NCI-H1417 (cell line): ENCODE measurements around the gene OGFR.

Experiments used
- DNase-seq, 3 experiments: peaks; one replicate each; lab custom pipeline; 2025; lab: John Stamatoyannopoulos, UW

OGFR gene

DNA sequence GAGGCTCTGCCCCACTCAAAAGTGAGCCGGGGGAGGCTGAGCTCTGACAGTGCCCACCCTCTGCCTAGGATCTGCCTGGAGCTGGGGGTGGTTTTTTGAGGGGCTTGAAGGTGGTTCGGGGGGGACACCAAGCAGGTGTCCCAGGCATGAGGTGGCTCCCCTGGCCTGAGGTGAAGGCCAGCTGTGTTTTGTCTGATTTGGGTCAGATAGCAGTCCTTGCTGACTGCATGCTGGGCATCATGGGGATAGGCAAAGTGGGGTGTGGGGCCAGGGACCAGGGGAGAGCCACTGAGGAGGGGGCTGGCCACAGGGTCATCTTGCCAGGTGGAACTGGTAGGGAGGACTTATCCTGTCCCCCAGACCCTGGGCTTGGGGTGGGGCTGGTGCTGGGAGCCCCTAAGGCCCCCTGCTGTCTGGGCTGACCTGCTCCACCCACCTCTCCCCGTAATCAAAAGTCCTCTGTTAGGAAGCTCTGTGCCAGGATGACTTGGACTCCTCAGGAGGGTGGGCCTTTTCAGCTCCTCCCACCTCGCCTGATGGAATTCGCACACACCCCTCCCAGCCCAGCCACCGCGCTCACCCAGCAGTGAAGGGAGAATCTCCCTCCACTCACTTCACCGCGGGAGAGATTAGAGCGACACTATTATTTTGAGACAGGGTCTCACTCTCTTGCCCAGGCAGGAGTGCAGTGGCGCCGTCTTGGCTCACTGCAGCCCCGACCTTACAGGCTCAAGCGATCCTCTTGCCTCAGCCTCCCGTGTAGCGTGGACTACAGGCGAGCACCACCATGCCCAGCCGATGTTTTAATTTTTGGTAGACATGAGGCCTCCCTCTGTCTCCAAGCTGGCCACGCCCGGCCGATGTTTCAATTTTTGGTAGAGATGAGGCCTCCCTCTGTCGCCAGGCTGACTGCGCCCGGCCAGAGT is 10.7 kb downstream of the OGFR start:
- no peak for DNase-seq

- peak in 1 of 3 experiments; percentile 52 for DNase-seq
Observed at GRCh38 chr20:62816031-62816883, 11.6 kb downstream of the OGFR start.

DNA sequence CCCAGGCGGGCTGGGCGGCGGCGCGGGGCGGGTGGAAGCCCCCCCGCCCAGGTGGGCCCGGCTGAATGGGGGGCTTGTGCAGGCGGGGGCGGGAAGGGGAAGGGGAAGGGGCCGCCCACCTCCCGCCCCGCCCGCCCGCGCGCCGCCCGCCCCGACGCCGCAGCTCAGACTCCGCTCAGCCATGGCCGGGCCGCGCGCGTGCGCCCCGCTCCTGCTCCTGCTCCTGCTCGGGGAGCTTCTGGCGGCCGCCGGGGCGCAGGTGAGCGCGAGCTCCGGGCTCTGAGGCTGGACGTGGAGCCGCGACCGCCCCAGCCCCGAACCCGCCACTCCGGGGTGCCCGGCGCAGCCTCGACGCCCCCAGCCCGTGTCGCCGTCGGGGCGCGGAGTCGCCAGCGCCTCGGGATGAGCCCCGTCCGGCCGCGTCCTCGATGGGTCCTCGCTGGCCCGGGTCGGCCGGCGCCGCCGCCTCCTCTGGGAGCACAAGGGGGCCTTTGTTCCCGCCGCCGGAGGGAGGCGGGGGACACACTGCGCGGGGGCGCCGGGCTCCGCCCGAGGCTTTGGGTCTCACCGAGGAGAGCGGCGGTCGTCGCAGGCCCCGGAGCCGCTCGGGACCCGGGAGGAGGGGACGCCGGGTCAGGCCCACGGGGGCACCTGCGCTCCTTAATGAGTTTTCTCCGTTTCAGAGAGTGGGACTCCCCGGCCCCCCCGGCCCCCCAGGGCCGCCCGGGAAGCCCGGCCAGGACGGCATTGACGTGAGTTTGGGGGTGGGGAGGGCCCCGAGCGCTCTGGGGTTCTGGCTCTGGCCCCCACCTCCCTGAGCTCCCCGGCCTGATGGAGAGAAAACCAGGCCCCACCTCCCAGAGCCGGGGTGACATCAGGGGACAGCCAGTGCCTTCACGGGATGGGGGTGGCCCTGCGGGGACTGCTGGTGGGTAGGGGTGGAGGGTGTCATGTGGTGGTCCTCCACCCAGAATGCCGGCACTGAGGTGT is 12.5 kb downstream of the OGFR start, which contains the start of gene COL9A3:
Gene COL9A3, plus strand, starts transcription at position 167 of the 990 bp plus-strand sequence. Its CDS starts 15 bp downstream, at position 182.
- peak in 2 of 3 experiments; percentile 22 to 52 for DNase-seq

- no peak for DNase-seq
Observed at GRCh38 chr20:62817975-62818591, 13.4 kb downstream of the OGFR start.

DNA sequence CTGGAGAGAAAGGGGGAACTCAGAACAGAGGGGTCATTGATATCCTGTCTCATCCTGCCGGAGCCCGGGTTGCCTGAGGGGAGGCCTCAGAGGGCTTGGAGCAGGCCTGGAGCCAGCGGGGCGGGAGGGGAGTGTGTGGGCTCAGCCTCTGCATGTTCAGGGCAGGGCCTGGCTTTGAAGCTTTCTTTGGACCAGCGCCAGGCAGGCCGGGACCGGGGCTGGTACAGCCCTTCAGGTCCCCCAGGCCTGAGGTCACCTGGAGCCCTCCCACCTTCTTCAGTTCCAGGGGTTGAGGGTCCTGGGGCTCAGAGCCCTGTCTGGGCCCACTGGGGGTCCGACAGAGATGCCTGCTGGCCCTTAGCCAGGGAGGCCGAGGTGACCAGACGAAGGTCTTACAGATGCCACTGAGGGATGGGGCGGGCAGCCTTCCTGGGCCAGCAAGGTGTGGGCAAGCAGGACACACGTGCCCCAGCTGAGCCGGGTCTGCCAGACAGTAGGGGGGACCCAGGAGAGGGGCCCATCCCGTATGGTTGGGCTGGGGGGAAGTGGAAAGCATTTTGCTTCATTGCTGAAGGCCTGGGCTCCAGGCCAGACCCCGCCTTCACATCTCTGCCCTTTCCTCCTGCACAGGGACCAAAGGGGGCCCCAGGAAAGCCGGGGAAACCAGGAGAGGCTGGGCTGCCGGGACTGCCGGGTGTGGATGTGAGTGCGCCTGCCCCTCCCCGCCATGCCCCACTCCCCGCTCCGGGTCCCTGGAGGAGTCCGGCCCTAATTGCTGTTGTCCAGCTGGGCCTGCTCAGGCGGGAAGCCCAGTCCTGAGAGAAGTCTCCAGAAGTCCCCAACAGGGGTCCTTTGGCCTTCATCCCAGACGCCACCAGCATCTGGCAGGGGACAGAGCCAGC is 14.2 kb downstream of the OGFR start:
- DNase-seq, result peak in 1 of 3 experiments; percentile 36

GRCh38 chr20:62819494-62820174 is 15.0 kb downstream of the OGFR start:
- DNase-seq, result peak in 2 of 3 experiments; percentile 29 to 36

- DNase-seq, result no peak
Observed at GRCh38 chr20:62820208-62820961, 15.8 kb downstream of the OGFR start.

DNA sequence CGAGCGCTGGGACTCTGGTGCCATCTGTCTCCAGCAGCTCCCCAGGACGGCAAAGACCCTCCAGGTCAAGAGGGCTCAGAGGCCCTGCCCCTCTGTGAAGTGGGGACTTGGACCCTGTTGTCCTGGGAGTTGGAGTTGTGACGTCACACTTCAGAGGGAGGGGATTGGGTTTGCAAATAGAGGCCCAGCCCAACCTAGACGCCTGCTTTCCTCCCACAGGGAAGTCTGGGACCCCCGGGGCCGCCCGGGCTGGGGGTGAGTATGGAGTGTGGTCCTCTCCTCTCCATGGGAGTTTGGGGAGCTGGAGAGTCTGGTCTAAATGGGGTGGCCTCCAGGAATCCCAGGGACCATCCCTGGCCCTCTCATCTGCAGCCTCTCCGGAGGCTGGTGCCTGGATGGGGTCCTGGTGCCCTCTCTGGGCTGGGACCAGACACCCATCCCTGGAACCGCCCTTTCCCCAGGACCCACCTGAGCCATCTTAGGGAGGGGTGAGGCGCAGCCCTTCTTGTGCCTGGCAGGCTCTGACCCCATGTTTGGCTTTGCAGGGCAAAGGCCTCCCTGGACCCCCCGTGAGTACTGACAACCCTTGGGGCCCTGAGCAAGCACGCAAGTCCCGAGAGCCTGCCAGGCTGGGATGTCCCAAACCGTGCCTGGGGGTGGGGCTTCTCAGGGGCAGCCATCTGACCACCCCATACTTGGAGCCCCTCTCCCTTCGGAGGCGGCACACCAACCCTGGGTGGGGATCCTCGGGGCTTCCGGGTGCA is 16.5 kb downstream of the OGFR start:
- no peak for DNase-seq

GRCh38 chr20:62821726-62822210 is 17.1 kb downstream of the OGFR start:
- no peak for DNase-seq

DNA sequence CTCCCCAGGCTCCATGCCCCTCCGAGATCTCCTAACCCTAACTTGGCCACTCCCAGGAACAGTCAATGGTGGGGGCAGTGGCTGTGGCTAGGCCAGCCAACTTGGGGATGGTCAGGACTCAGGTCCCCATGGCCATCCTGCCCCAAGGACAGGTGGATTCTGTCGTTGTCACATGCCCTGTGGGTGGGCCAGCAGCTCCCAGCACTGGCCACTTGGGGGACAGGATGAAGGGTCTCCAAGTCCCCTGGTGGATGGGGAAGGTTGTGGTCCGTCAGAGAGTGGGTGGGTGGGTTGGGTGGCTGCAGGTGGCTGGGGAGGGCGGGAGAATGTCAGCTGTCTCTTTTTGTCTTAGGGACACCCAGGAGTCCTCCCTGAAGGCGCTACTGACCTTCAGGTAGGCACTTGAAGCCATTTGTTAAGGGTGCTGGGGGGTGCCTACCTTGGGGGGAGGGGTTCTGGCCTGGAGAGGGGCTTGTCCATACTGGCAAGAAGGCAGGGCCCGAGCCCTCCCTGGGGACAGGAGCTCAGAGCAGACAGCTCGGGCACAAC is 17.7 kb downstream of the OGFR start:
- no peak for DNase-seq

DNA sequence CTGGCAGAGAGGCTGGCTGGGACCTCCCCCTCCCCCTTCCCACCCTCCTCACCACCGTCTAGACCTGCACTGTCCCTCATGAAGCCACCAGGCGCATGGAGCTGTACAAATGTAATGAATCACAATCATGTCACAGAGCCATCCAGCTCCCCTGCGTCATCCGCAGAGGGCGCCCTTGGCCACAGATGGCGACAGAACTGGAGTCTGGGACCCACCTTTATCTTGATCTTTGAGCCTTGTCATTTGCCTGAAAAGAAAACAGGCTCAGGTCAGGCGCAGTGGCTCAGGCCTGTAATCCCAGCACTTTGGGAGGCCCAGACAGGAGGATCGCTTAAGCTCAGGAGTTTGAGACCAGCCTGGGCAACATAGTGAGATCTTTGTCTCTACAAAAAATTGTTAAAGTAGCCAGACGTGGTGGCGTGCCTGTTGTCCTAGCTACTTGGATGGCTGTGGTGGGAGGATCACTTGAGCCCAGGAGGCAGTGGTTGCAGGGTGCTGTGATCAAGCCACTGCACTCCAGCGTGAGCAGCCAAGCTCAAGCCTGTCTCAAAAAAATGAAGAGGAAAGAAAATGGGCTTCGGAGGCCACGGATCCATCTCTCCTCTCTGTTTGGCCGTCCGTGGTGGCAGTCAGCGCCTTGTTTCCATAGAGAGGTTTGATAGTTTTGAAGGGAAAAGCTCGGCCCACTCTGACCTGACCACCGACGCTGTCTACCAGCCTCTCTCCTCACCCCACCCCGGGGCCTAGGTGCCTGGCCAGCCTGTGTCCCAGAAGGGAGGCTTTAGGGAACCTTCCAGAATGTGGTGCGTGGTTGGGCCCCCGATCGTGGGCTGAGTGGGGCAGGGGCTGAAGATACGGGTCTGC is 18.4 kb downstream of the OGFR start:
- DNase-seq, result peak; percentile 19 to 65 (median 62)

DNA sequence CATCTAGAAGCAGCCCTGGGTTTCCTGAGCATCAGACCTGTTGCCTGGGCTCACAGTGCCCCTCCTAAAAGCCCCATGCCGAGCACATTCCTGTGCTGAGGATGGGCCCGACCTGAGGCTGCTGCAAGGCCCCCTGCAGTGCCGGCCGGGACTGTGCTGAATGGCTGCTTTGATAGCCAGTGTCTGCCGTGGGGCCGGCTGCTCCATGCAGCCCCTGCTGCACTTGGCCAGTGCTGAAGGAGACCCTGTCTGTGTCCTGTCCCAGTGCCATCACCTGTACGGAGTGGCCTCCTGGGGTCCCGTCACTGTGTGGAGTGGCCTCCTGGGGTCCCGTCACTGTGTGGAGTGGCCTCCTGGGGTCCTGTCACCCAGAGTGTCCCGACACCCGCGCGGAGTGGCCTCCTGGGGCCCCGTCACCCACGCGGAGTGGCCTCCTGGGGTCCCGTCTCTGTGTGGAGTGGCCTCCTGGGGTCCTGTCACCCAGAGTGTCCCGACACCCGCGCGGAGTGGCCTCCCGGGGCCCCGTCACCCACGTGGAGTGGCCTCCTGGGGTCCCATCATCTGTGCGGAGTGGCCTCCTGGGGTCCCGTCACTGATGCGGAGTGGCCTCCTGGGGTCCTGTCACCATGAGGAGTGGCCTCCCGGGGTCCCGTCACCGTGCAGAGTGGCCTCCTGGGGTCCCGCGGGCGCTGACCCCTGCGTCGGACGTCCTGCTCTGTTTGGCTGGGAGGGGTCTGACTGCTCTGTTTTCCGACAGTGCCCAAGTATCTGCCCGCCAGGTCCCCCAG is 19.2 kb downstream of the OGFR start:
- DNase-seq, result peak in 1 of 3 experiments; percentile 22

DNA sequence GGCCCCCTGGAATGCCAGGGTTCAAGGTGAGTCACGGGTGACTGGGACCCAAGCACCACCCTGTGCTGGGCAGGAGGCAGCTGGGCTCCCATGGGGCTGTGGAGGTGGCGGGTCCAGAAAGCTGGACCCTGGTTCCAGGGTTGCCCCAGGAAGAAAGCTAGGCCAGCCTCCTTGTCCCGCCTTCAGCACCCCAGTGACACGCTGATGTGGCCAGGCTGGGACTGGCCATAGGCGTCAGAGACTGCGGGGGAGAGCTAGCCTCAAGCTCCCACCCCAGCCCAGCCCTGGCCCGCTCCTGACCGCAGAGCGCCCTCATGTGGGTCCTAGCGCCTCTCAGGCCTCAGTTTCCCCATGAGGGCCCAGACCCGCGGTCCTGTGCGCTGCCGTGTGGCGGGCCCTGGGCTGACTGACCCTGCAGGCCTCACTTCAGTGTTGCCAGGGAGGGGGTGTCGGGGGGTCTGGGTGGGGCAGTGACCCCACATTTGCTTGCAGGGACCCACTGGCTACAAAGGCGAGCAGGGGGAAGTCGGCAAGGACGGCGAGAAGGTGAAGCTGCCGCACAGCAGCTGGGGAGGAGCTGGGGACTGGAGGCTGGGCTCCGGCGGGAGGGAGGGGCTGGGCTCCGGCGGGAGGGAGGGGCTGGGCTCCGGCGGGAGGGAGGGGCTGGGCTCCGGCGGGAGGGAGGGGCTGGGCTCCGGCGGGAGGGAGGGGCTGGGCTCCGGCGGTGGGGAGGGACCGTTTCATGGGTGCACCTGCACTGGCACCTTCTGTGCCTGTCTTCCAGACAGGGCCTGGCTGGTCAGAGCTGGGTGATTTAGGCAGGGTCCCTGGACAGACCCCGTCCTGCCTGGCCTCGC is 20.1 kb downstream of the OGFR start:
- DNase-seq, result peak; percentile 30 to 67 (median 40)

GRCh38 chr20:62825333-62825985 is 20.8 kb downstream of the OGFR start:
- no peak for DNase-seq
